DMS 273 (cell line): ENCODE results near the gene SLC25A52.
A peak's percentile ranks its signal among the peaks of the same experiment; 100 is the strongest.
"Not testable (repeated sequence)": the region's sequence is repeated elsewhere in the genome, so short reads cannot be mapped to it uniquely, and the experiment has no call there.

Experiments
- DNase-seq: peaks from one replicate; lab custom pipeline; 2025; ENCODE audit not compliant: unreplicated experiment; lab: John Stamatoyannopoulos, UW

SLC25A52 gene

DNA sequence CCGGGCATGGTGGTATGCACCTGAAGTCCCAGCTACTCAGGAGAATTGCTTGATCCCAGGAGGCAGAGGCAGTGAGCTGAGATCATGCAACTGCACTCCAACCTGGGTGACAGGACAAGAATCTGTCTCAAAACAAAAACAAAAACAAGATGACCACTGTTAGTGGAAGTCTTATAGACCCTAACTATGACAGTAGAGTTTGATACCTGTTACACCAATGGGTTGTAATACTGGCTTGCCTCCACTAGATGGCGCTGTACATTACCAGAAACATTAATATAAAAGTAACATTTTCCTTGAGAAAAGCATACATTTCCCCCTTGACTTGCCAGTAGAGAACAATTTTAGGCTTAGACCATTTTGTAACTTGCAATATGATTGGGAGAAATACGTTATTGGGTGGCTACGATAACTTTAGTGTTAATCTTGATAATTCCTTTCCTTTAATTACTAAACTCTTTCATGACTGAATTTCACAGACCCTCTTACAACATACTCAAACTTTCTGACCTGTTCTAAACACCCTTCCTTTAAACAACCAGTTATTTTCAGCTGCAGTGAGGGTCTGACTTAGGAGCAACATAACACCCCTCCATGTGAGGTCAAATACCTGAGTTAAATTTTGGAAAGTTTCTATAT lies 19.5 kb downstream of the SLC25A52 start:
- peak; percentile 61 for DNase-seq

DNA sequence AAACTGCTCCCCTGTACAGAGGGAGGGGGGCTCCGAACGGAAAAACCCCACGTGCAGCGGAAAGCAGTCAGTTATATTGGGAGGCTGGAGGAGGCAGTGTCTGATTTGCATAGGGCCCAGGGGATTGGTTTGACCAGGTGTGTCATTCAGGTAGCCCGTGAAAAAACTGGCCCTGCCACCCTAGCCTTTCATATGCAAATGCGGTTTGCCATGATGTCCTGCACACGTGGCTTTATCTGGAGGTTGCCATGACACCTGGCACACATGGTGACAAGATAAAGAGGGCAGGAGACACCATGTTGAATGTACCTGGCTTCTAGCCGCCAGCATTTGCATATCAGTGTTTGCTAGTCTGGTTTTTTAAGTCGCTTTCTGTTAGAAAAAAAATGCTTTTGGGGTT lies 20.5 kb downstream of the SLC25A52 start:
- no peak for DNase-seq

DNA sequence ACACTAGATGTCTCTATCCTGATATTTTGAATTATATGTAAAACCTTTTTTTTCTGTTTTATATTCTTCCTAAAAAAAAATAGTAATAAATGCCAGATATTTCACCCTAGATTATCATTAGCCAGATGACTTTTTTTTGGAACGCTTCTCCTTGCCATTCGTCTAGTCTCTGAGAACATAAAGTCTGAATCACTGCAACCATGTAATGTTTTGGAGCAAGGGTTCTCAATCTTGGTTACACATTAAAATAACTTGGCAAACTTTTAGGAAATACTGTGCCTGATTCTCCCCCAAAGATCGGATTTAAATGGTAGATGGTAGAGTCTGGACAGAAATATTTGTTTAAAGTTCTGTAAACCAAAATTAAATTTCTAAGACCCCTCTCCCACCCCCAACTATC lies 21.0 kb downstream of the SLC25A52 start:
- DNase-seq, result no peak

- no peak for DNase-seq
Measured at GRCh38 chr18:31738460-31739407, 21.9 kb downstream of the SLC25A52 start.

DNA sequence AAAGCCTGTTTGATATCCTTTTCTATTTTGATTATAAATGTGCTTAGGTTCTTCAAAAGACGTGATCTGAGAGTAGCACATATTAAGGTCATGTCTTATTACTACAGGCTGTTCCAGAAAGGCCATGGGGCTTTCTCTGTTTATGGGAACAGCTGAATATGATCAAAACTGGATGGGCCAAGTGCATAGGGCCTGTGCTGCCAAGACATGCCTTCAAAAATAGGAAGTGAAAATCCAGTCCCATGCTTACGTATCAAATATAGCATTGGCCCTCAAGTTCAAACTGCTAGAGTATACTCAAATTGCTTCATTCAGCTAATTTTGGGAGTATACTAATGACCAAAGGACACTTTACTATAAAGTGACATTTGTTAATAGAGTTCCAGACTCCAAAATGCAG lies 24.1 kb downstream of the SLC25A52 start:
- no peak for DNase-seq

DNA sequence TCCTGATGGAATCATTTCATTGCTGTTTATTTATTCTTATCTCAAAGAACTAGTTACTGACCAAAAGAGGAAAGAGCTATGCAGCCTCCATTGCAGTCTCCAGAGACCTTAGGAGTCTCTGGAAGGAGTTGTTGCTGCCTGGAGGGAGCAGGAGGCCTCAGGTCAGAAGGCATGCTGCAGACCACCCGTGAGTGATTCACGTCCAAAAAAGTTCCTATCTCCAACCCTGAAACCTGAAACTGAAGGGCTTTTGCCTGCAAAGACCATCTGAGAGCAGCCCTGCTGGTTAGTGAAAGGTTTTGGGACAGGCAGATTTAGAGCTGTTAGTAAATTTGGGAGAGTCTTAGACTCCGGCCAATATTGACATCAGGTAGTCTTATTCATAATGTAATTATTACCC lies 29.1 kb downstream of the SLC25A52 start:
- no peak for DNase-seq

GRCh38 chr18:31729196-31729595 lies 31.5 kb downstream of the SLC25A52 start:
- not testable (repeated sequence) for DNase-seq

DNA sequence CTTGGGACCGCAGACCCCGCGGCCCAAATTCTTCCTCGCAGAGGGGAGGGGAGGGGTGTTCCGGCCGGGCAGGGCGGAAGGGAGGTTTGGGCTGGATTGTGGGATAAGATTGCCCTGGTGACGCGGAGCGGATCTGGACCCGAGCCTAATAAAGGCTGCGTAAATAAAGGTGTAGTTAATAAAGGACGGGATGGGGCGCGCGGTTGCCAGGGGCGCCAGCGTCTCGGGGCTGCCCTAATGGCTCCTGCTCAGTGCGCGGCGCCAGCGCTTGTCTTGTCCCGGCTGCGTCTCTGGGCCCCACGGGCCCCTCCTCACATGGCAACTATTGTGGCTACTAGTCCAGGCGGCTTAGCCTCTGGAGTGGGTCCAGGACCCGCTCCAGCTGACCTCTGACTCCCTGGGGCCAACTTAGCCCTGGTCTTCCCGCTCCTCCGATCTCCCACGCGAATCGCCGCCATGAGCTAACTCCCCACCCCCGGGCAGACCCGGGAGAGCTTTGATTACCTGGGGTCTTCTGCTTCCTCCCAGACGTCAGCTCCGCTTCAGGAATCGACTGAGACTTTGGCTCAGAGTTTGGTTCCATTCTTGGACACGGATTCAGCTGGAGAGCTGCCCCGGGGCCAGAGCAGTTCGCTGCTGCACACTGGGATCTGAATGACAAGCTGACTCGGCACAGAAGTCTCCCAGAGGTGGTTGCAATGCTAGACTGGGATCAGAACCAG lies 36.5 kb downstream of the SLC25A52 start:
- peak; percentile 62 for DNase-seq

DNA sequence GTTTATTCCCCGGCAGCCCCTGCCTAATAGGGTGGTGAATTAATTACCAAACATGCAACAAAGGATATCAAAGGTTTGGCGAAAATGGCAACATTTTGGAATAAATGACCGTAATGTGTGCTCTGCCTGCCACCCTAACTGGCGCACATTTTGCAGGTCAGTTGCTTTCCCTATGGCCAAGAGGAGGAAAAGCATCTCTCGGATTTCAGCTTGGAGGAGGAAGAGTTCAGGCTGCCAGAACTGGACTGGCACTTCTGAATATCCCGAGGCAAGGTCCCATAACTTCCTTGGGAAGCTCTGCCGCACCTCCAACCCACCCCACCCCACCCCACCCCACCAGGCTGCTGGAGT lies 37.1 kb downstream of the SLC25A52 start:
- DNase-seq, result no peak

DNA sequence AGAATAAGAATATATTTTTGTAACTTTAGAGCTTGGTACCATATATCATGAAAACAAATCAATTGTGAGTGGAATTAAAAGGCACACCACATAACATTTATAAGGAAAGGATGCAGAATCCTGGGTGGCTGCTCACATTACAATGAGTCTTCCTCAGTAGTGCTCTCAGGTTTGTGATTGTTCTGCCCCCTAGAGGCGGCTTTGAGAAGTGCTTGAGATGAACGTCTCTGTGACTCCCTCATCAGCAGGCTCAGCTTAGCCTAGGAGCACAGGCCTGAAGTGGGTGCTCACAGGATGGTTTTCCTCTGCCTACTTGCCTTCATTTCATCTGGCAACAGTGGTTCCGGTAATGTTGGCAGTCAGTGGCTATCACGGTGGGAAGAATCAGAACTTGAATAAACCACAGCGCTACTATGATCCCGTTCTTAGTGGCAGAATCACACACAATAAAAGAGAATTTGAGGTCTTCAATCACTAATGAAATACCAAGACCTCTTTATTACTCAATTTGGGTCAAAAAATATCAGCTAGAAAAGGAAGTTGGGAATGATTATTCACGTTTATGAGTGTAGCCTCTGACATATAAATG lies 38.2 kb downstream of the SLC25A52 start:
- peak; percentile 90 for DNase-seq

DNA sequence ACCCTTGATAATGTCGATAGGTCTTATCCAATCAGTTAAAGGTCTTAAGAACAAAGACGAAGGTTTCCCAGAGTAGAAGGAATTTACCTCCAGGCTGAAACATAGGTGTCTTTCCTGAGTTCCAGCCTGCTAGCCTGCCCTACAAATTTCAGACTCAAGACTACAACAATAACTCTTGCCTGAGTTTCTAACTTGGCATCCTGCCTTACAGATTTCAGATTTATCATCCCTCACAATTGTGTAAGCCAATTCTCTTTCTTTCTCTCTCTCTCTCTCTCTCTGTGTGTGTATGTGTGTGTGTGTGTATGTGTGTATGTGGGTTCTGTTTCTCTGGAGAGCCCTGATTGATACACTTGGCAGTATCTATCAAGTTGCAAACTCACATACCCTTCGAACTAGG lies 39.1 kb downstream of the SLC25A52 start:
- no peak for DNase-seq

DNA sequence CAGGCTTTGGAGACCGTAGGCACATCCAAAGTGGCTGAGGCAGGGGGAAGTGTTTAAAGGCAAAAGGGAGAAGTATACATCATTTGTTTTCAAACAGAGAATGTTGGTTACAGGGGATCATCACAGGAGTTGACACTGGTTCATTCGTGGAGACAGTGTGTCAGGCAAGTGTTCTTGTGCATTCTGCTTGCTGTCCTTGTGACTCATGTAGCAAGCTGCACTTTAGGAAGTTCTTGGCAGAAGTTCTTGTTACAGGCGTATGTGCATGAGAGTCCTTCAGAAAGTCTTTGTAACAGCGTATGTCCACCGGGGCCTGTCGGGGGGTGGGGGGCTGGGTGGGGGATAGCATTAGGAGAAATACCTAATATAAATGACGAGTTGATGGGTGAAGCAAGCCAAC lies 39.8 kb downstream of the SLC25A52 start:
- DNase-seq, result no peak

DNA sequence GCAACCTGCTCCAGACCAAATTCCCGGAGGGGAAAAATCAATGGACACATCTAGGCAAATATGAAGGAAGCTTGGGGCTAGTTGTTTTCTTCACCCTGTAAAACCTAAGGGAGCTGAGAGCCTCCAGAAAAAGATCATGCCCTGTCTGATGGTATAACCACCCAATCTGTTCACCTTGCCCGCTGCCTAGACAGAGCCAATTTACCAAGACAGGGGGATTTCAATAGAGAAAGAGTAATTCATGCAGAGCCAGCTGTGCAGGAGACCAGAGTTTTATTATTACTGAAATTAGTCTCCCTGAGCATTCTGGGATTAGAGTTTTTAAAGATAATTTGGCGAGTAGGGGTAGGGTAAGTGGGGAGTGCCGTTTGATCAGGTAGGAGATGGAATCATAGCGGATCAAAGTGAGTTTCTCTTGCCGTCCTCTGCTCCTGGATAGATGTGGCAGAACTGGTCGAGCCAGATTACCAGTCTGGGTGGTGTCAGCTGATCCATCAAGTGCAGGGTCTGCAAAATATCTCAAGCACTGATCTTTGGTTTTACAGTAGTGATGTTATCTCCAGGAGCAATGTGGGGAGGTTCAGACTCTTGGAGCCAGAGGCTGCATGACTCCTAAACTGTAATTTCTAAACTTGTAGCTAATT lies 41.2 kb downstream of the SLC25A52 start:
- DNase-seq, result no peak

DNA sequence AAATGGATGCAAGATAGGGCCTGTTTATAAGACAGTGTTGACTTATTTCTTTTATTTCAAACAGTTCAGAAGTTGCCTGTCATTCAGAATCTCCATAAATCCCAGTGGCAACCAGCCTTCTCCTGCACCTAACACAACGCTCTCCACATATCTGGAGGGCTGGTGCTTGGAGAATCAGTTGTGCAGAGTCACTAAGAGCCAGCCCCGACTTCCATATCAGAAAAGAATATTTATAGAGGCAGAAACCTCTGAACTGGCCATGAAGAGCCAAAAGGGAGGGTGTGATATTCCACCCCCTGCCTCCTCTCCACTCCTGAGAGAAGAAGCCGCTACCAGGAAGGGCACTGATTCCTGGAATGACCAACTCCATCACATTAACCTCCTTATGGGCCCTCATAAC lies 42.3 kb downstream of the SLC25A52 start:
- no peak for DNase-seq

DNA sequence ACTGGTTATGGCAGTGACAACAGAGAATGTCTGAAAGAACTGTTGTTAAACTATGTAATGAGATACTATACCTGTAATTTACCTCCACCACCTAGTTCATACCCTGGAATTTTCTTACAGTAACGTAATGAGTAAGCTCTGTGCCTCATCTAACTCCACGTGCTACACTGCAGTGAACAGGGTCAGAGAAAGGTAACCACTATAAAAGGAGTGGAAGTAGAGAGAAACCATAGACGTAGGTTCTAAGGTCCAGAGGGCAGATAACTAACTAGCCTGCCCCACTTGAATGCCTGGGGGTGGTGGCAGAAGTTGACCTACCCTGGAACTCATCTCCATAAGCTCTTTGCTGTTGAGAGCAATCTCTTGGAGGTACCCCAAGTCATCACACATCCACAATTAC lies 44.3 kb downstream of the SLC25A52 start:
- no peak for DNase-seq

- DNase-seq, result no peak
Measured at GRCh38 chr18:31711365-31712172, 49.1 kb downstream of the SLC25A52 start.

- peak; percentile 25 for DNase-seq
Measured at GRCh38 chr18:31710826-31711225, 49.9 kb downstream of the SLC25A52 start.
